IPS-18c (cell line): Measurements from ENCODE around the gene MYL7.
"Not testable (repeated sequence)": the region's sequence is repeated elsewhere in the genome, so short reads cannot be mapped to it uniquely, and the experiment has no call there.

Experiments used
- H3K4me3 ChIP-seq: 2 replicates; pipeline ENCODE4 v1.7.0; 2013; ENCODE audit warnings: low read depth, mild to moderate bottlenecking, low read length, moderate library complexity; ENCODE audit not compliant: insufficient read depth
- H3K9me3 ChIP-seq: one replicate; pipeline ENCODE4 v1.6.1; 2013; ENCODE audit warnings: mild to moderate bottlenecking, low read length, moderate library complexity; ENCODE audit not compliant: control insufficient read depth, insufficient read depth

MYL7 gene

DNA sequence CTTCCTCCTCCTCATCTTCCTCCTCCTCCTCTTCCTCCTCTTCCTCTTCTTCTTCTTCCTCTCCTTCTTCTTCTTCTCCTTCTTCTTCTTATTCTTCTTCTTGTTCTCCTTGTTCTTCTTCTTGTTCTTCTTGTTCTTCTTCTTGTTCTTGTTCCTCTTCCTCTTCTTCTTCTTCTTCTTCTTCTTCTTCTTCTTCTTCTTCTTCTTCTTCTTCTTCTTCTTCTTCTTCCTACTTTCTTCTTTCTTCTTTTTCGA, 33.5 kb upstream of the MYL7 start:
- H3K9me3 ChIP-seq, H3K4me3 ChIP-seq: not testable (repeated sequence)

DNA sequence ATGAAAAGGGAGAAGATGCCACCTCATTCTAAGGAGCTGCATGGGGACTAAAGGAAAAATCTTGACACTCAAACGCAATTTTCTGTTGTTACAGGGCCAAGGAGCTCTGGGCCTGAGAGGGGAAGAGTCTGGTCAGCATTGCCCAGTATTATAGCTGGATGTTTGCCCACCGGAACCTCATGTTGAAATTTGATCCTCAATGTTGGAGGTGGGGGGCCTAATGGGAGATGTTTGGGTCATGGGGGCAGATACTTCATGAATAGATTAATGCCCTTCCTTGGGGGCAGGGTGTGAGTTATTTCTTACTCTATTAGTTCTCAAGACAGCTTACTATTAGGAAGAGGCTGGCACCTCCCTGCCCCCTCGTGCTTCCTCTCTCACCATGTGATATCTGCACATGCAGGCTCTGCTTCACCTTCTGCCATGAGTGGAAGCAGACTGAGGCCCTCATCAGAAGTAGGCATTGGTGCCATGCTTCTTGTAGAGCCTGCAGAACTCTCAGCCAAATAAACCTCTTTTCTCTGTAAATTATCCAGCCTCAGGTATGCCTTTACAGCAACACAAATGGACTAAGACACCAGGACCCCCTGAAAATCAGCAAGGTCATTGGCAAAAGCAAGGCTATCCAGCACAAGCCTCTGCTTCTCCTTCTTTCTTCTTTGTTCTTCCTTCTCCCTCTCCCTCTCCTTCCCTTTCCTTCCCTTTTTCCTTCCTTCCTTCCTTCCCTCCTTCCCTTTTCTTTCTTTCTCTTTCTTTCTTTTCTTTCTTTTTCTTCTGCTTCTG, 33.0 kb upstream of the MYL7 start:
- no peaks in the 10 kb centered on the region for H3K9me3 ChIP-seq
- no peak overlapping the region for H3K4me3 ChIP-seq

DNA sequence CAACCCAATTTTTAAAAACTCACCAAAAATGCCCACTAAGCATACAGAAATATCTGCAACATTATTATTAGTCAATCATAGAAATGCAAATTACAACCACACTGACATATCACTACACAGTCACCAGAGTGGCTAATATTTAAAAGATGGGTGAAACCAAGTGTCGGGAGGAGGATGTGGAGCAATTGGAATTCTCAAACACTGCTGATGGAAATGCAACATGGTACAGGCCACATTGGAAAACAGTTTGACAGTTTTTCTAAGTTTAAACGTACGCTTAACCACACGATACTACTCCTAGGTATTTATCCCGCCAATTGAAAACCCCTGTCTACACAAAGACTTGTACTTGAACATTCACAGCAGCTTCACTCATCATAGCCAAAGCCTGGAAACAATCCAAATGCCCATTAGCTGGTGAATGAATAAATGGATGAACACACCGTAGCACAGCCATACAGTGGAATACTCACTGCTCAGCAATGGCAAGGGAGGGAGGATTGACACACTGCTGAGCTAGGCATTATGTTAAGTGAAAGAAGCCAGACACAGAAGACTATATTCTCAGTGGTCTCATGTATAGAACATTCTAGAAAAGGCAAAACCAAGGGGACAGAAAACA, 31.8 kb upstream of the MYL7 start:
- Histone ChIP-seq H3K4me3 (no peak overlapping the region), H3K9me3 (no peaks in the 10 kb centered on the region)

DNA sequence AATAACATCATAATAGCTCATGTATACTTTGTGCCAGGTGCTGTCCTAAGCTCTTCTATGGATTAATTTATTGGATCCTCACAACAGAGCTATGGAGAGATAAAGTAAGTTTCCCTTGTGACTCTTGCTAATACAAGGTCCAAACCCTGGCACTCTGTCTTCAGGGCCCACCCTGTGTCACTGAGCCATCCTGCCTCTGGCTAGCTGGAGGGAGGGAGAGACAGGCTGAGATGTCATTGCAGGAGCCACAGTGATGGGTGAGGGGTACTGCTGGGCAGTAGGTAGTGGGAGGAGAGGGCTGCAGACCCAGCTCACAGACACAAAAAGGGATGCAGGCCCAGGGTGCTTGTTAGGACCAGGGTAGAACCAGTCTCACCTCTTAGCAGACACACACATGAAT, 31.2 kb upstream of the MYL7 start:
- Histone ChIP-seq H3K9me3 (no peaks in the 10 kb centered on the region), H3K4me3 (no peak overlapping the region)

DNA sequence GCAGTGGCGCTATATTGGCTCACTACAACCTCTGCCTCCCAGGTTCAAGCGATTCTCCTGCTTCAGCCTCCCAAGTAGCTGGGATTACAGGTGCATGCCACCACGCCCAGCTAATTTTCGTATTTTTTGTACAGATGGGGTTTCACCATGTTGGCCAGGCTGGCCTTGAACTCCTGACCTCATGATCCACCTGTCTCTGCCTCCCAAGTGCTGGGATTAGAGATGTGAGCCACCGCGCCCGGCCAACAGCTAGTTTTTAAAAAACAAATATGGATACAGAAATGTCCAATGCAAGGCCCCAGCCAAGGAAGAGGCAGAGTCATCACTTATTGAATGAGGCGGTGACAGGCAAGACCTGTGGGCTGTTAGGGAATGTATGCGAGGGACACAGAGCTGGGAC, 30.8 kb upstream of the MYL7 start:
- H3K9me3 ChIP-seq, H3K4me3 ChIP-seq: not testable (repeated sequence)

DNA sequence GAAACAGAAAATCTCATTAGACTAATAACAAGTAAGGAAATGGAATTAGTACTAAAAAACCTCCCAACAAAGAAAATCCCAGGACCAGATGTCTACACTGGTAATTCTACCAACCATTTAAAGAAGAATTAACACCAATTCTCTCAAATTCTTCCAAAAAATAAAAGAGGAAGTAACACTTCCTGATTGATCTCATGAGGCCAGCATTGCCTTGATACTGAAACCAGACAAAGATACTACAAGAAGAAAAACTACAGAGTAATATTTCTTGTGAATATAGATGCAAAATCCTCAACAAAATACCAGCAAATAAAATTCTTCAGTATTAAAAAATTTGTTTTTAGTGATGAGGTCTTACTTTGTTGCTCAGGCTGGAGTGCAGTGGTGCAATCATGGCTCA, 26.8 kb upstream of the MYL7 start:
- H3K4me3 ChIP-seq: no peak overlapping the region
- no peaks in the 10 kb centered on the region for H3K9me3 ChIP-seq

DNA sequence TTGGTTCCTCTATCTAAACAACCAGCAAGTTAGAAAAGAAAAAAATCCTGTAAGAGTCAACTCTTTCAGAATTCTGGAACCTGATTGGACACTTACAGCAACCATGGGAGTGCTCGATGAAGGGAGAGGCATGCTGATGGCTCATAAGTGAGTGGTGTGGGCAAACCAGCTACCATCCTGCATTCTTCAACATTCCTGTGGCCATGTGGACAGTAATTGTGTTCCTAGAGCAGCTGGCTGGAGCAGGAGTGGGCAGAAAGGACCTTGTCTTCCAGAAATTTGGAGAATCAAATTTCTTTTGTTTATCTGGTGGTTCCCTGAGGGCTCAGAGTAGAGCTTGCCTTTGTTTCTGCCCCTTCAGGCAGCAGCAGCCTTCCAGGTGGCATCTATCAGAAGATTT, 22.5 kb upstream of the MYL7 start:
- no peak overlapping the region for H3K4me3 ChIP-seq
- no peaks in the 10 kb centered on the region for H3K9me3 ChIP-seq

DNA sequence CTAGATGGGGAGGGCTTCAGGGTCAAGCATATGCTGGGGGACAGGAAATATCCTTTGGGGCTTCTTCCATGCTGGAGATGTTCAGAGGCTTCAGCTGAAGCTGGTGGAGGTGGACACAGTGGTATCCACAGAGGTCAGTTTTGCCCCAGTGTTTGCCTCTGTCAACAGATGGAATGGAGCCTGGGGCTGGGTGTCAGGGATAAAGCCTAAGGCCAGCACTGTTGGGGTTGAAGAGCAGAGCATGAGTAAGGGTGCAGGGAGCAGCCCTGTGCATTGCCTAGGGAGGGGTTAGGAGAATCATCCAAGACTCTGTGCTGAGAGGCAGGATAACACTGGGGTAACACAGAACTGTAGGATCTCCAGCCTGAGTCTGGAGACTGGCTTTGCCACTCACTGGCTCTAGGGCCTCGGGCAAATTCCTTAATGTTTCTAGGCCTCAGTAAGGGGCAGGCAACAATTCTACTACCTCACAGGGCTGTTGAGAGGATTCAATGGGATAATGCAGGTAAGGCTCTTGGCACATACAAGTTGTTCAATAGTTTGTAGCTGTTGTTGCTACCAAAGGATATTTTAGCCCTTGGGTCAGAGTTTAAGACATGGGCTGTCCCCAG, 21.8 kb upstream of the MYL7 start:
- no peaks in the 10 kb centered on the region for H3K9me3 ChIP-seq
- H3K4me3 ChIP-seq: no peak overlapping the region

DNA sequence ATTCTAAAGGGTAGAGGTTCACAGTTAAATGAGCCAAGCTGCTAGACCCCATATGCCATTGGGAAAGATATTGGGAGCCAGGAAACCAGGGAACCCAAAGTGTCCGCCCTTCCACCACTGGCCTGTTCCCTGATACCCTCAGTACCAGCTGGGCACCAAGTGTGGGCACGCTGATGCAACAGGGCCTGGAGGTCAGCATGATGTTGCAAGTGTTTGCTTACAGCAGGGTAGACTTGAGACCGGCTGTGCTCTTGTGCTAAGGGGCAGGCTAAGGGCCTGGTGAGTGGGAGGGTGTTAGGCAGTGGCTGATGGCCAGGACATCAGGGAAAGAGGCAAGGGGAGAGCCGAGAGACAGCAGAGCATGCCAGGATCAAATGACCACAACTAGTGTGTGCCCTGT, 21.0 kb upstream of the MYL7 start:
- no peak overlapping the region for H3K4me3 ChIP-seq
- H3K9me3 ChIP-seq: no peaks in the 10 kb centered on the region

DNA sequence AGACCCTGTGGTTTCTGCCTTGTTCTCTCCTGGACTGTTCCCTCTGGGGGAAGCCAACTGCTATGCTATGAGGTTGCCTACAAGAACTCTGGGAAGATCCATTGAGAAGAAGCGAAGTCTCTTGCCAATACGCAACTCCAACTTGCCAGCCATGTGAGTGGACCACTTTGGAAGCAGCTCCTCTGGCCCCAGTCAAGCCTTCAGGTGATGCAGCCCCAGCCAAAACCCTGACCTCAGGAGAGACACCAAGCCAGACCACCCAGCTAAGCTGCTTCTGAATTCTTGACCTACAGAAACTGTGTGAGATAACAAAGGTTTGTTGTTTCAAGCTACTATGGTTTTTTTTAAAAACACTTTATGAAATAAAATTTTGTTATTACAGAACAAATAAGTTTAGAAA, 20.2 kb upstream of the MYL7 start:
- H3K4me3 ChIP-seq: no peak overlapping the region
- H3K9me3 ChIP-seq: no peaks in the 10 kb centered on the region

DNA sequence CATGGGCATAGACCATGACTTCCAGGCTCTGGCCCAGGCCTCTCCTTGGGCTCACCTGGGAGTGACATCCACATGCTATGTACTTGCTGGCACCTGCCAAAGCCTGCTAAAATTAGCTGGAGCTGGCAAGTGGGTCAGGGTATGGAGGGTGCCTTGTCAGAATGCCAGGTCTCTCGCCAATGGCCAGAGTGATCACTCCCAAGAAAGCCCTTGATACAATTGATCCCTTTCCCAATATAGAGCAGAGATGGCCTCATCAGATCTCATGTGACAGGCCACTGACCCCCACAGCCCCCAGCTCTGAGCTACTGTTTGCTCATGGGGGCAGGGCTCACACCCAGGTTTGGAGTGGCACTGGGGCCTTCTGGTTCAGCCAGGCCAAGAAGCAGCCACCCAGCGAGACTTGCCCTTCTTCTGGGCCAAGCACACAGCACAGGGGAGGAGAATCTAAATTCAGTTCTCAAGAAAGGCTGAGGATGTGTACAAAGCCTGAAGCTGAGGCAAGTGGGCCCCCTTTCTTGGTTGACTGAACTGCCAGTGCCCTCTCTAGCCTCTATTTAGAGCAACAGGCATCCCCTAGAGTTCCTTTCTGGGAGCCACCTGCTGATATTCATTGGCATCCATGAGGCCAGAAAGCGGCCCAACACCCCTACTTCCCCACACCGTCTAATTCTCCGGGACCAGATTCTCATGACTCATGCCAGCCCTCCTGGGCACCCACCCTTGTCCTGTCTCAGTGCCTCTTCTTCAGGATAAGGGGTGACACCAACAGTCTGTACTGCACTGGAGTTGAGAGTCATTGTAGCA, 18.9 kb upstream of the MYL7 start:
- Histone ChIP-seq H3K4me3 (no peak overlapping the region), H3K9me3 (no peaks in the 10 kb centered on the region)

DNA sequence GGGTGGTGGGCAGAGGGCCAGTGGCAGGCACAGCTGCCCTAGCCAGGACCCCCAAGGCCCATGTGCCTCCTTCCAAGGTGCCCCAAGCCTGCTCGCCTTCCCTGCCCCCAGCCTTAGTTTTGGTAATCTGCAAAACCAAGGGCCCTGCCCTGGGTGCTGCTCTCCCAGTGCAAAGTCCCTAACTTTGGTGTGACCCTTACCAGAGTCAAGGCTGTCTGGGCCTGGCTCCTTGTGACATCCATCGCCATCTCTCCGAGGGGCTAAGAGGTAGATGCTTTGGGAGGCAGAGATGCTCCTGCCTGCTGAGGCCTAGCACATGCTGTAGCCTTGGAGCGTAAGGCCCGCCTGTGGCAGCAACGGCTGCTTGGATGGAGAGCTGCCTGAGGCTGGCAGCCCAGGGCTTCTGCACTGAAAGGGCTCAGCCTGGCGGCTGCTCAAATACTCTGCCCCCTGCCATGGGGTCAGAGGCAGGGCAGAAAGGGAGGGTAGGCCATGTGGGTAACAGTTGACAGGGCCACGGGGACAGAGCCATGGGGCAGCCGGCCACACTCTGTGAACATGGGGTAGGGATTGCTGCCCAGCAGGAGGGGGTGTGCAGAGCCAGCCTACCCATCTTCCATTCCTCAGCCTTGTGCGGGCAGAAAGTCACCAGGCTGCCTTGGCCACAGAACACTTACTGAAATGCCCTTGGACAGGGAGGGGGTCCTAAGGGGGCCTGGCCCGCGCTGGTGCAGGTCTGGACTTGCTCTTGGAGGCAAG, 17.9 kb upstream of the MYL7 start:
- Histone ChIP-seq H3K9me3 (no peaks in the 10 kb centered on the region), H3K4me3 (no peak overlapping the region)

DNA sequence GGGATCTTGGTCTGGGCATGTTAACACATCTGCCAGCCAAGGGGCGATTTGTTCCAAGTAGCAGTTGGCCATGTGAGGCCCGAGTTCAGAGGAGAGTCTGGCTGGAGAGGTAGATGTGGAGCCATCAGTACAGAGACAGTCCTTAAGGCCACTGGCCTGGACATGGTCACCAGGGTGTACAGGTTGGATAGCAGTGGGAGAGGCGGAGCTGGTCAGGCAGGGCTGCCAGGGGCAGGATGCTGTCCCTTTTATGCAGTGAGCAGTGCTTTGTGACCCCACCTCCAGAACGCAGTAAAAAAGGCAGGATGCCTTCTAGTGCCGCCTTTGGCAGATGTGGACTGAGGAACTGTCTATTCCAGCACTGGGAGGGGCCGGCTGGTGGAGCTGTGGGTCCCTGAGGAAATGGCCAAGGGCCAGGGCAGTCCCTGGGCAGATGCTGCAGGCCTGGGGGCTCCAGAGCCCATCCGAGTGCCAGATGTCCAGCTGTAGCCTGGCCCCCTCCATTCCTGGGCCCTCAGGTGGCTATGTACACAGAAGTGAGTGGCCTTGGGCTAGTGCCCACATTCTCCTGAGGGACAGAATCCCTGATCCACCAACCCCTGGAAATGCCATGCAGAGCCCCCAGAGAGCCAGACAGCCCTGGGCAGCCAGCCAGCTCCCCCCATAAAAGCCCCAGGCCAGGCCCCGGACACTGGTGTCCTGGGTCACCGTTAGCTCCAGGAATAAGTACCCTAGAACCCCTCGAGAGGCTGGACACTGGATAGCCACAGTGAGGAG, 17.2 kb upstream of the MYL7 start:
- Histone ChIP-seq H3K9me3 (no peaks in the 10 kb centered on the region), H3K4me3 (no peak overlapping the region)

DNA sequence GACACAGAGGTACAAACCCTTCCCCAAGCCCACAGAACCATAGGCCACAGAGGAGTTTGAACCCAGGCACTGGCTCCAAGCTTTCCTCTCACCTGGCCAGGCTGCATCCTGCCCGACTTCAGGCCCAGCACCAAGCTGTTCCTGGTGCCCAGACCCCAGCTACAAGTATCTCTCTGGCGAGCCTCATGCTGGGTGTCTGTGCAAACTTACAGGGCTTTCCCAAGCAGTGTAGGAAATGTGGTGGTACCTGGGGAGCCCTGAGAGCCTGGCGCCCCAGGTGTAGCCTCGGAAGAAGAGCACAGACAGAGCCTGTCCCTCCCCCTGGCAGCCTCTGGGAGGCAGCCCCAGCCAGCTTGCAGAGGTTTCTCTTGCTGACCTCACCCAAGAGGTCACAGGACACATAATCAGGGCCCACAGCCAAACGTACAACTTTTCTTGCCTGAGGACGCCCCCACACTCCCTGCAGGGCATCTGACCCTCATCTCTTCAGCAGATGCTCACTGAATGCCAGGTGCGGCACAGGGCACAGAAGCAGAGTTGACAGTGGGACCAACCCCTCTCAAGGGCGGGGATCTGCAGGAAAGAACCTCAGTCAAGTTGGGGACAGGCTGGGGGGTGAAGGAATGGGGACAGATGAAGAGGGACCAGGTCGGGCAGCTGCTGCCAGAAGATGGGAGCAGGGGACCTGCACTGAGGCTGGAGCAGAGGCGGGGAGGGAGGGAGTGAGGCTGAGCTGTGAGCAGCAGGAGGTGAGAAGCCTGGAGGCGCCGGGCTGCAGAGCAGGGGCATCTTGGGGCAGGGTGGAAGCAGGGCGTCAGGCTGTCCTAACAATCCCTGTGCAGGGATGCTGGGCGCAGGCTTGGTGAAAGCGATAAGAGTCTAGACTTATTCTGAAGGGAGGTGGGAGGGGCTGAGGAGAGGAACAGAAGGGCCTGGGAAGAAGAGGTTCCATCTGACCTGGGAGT, 16.3 kb upstream of the MYL7 start:
- H3K9me3 ChIP-seq: no peaks in the 10 kb centered on the region
- no peak overlapping the region for H3K4me3 ChIP-seq

DNA sequence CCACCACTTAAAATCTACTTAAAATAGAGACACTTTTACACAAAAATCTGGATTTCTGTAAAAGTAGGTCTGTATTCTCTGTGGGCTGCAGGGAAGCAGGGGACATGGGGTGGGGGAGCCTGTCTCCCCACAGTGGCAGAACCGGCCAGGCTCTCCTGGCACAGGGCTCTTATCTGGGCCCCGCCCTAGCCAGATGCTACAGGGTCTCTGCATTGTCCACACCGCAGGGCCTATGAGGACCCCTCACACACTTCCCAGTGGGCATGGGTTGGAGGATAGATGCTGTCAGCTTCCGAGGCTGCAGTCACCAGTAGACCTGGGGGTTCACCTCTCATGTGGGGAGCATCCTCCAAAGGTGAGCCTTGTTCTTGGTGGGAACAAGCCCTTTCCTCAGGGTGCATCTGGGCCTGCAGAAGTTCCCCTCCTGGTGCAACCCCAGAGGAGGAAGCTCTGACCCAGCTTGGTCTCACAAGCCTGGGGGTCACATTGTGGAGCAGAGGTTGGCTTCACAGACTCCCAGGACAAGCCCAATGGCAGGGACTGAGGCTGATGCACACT, 15.4 kb upstream of the MYL7 start:
- H3K9me3 ChIP-seq: no peaks in the 10 kb centered on the region
- H3K4me3 ChIP-seq: no peak overlapping the region
